NCI-H128 (cell line): ENCODE data around the gene GZMM.
A peak's percentile ranks its signal among the peaks of the same experiment; 100 is the strongest.
"Not testable (repeated sequence)": the region's sequence is repeated elsewhere in the genome, so short reads cannot be mapped to it uniquely, and the experiment has no call there.

ENCODE experiments used
- DNase-seq: peaks from one replicate; lab custom pipeline; 2025; ENCODE audit not compliant: unreplicated experiment; lab: John Stamatoyannopoulos, UW

GZMM gene

GRCh38 chr19:580274-580835 lies 36.5 kb downstream of the GZMM start:
- DNase-seq = no peak

- DNase-seq = no peak
These were observed 37.7 kb downstream of the GZMM start for GRCh38 chr19:581399-582111.

- no peak for DNase-seq
These were observed 38.8 kb downstream of the GZMM start for GRCh38 chr19:582497-583197.

- DNase-seq = no peak
These were observed 39.5 kb downstream of the GZMM start for GRCh38 chr19:583198-583967.

GRCh38 chr19:583968-584239 lies 40.1 kb downstream of the GZMM start:
- DNase-seq = no peak

- DNase-seq = peak; percentile 35
These were observed 40.6 kb downstream of the GZMM start for GRCh38 chr19:584240-585001.

GRCh38 chr19:585146-585545 lies 41.3 kb downstream of the GZMM start:
- DNase-seq = not testable (repeated sequence)

- no peak for DNase-seq
These were observed 41.8 kb downstream of the GZMM start for GRCh38 chr19:585551-586110.

- peak; percentile 86 for DNase-seq
These were observed 44.4 kb downstream of the GZMM start for GRCh38 chr19:588093-588740.

- DNase-seq = peak; percentile 11
These were observed 45.2 kb downstream of the GZMM start for GRCh38 chr19:588741-589692.

- no peak for DNase-seq
These were observed 46.0 kb downstream of the GZMM start, which contains the start of gene HCN2 for GRCh38 chr19:589693-590395. HCN2 (plus strand) TSS chr19:589881; CDS start chr19:589946, 65 bp downstream.

- no peak for DNase-seq
These were observed 46.5 kb downstream of the GZMM start for GRCh38 chr19:590396-590745.

- no peak for DNase-seq
These were observed 46.9 kb downstream of the GZMM start for GRCh38 chr19:590750-591098.

GRCh38 chr19:591099-591958 lies 47.5 kb downstream of the GZMM start:
- no peak for DNase-seq

GRCh38 chr19:592101-592500 lies 48.2 kb downstream of the GZMM start:
- no peak for DNase-seq

- DNase-seq = no peak
These were observed 49.2 kb downstream of the GZMM start for GRCh38 chr19:593055-593454.

GRCh38 chr19:593505-593904 lies 49.7 kb downstream of the GZMM start:
- DNase-seq = no peak
